Measurements from ENCODE around the gene TRIM75.
"Not testable (repeated sequence)": the region's sequence is repeated elsewhere in the genome, so short reads cannot be mapped to it uniquely, and the experiment has no call there.

Gene TRIM75

DNA sequence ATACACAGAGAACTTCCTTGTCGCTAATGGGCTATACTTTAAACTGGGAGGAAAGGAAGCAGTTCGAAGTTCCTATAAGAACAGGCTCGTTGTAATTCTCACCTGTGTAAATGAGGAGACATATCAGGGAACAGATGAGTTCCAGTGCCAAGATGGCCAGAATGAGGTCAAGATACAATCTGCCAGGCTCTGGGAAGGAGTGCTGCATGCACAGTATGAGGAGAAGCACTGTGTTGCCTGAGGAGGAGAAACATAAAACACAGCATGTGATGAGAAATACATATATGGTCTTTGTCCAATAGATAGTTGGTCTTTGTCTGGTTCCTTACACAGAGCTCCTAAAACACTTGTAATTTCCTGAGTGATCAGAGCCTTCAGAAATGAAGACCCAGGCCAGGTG, 34.7 kb downstream of the TRIM75 start:
- H3K27me3 ChIP-seq (ENCODE audit: low read depth, low read length), result no peaks in the 10 kb centered on the region
- no peak overlapping the region for H3K4me3 ChIP-seq (ENCODE audit: low read length)
- no peaks in the 10 kb centered on the region for H3K4me1 ChIP-seq (ENCODE audit: low read length)
- no peak overlapping the region for H3K27ac ChIP-seq (ENCODE audit: low read length)
- TF ChIP-seq CTCF (IDR thresholded peaks at IDR 0.05; ENCODE audit: low read depth, low read length), result no peak
- no peak for TF ChIP-seq EZH2phosphoT487 (IDR thresholded peaks at IDR 0.05; ENCODE audit: low read depth)
- no peaks in the 10 kb centered on the region for H4K20me1 ChIP-seq (ENCODE audit: insufficient read depth, low read length)
- H2AFZ ChIP-seq (ENCODE audit: low read depth, low read length), result no peak overlapping the region
- H3K9ac ChIP-seq (ENCODE audit: low read length), result no peak overlapping the region
- no peak overlapping the region for H3K4me2 ChIP-seq (ENCODE audit: low read length)
- no peaks in the 10 kb centered on the region for H3K9me3 ChIP-seq (ENCODE audit: insufficient read depth, low read length)
- H3K79me2 ChIP-seq (ENCODE audit: low read length), result no peaks in the 10 kb centered on the region
- peaks cover 42% of the 10 kb centered on the region for H3K36me3 ChIP-seq (replicated peaks; ENCODE audit: low read depth, low read length)

- H3K4me2 ChIP-seq (ENCODE audit: low read length); H3K27me3 ChIP-seq (ENCODE audit: low read depth, low read length); H3K9ac ChIP-seq (ENCODE audit: low read length); H3K4me3 ChIP-seq (ENCODE audit: low read length); H2AFZ ChIP-seq (ENCODE audit: low read depth, low read length); H3K4me1 ChIP-seq (ENCODE audit: low read length); H4K20me1 ChIP-seq (ENCODE audit: insufficient read depth, low read length); H3K27ac ChIP-seq (ENCODE audit: low read length); H3K79me2 ChIP-seq (ENCODE audit: low read length); H3K9me3 ChIP-seq (ENCODE audit: insufficient read depth, low read length): not testable (repeated sequence)
- H3K36me3 ChIP-seq (replicated peaks; ENCODE audit: low read depth, low read length), result peaks cover 31% of the 10 kb centered on the region
Measured at GRCh38 chr4:165092187-165092586, 38.5 kb downstream of the TRIM75 start.

DNA sequence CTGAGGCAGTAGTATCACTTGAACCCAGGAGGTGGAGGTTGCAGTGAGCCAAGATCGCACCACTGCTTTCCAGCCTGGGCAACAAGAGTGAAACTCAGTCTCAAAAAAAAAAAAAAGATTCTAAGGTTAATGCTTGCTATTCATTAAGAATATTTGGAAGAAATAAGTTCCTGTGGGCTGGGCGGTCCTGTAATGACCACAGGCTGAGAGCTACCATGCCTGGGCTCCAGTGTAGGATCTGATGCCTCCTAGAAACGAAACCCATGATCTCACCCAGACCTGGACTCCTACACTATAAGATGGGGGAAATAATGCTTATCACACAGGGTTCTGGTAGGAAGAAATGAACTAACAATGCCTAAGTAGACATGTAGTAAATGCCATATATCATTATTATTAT, 41.2 kb downstream of the TRIM75 start:
- Histone ChIP-seq H4K20me1 (ENCODE audit: insufficient read depth, low read length) (no peaks in the 10 kb centered on the region), H3K27me3 (ENCODE audit: low read depth, low read length) (no peaks in the 10 kb centered on the region), H3K4me3 (ENCODE audit: low read length) (no peak overlapping the region), H3K4me1 (ENCODE audit: low read length) (no peaks in the 10 kb centered on the region), H3K4me2 (ENCODE audit: low read length) (no peak overlapping the region), H3K9me3 (ENCODE audit: insufficient read depth, low read length) (no peaks in the 10 kb centered on the region), H3K27ac (ENCODE audit: low read length) (no peak overlapping the region), H3K9ac (ENCODE audit: low read length) (no peak overlapping the region), H3K36me3 (replicated peaks; ENCODE audit: low read depth, low read length) (peaks cover 26% of the 10 kb centered on the region), H3K79me2 (ENCODE audit: low read length) (no peaks in the 10 kb centered on the region), H2AFZ (ENCODE audit: low read depth, low read length) (no peak overlapping the region)
- TF ChIP-seq CTCF (IDR thresholded peaks at IDR 0.05; ENCODE audit: low read depth, low read length), result no peak

GRCh38 chr4:165095291-165095690, 41.6 kb downstream of the TRIM75 start:
- H4K20me1 ChIP-seq (ENCODE audit: insufficient read depth, low read length), result no peaks in the 10 kb centered on the region
- H3K4me1 ChIP-seq (ENCODE audit: low read length), result no peaks in the 10 kb centered on the region
- H3K27me3 ChIP-seq (ENCODE audit: low read depth, low read length), result no peaks in the 10 kb centered on the region
- H3K36me3 ChIP-seq (replicated peaks; ENCODE audit: low read depth, low read length), result peaks cover 26% of the 10 kb centered on the region
- TF ChIP-seq EZH2phosphoT487 (IDR thresholded peaks at IDR 0.05; ENCODE audit: low read depth) (no peak), CTCF (IDR thresholded peaks at IDR 0.05; ENCODE audit: low read depth, low read length) (no peak)
- H3K9ac ChIP-seq (ENCODE audit: low read length), result no peak overlapping the region
- H3K4me2 ChIP-seq (ENCODE audit: low read length), result no peak overlapping the region
- H3K79me2 ChIP-seq (ENCODE audit: low read length), result no peaks in the 10 kb centered on the region
- H3K27ac ChIP-seq (ENCODE audit: low read length), result no peak overlapping the region
- no peaks in the 10 kb centered on the region for H3K9me3 ChIP-seq (ENCODE audit: insufficient read depth, low read length)
- H3K4me3 ChIP-seq (ENCODE audit: low read length), result no peak overlapping the region
- no peak overlapping the region for H2AFZ ChIP-seq (ENCODE audit: low read depth, low read length)

DNA sequence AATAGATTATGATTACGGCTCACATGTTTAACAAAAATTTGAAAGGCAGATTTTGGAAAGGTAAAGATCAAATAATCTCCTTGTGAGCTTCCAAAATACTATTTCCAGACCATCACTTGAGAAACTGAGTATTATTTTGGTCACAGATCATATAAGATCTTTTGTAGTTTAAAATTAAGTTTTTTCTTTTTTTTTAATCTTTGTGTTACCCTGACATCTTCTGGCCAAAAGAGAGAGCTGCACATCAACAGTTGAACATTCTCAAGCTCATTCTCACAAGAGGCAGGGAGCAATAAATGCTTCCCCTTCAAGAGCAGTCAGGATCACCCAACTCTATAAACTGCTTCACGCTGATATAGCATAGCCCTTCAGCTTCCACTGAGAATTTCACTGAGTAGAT, 43.1 kb downstream of the TRIM75 start:
- Histone ChIP-seq H3K79me2 (ENCODE audit: low read length) (no peaks in the 10 kb centered on the region), H2AFZ (ENCODE audit: low read depth, low read length) (no peak overlapping the region), H3K4me3 (ENCODE audit: low read length) (no peak overlapping the region), H3K27me3 (ENCODE audit: low read depth, low read length) (no peaks in the 10 kb centered on the region), H4K20me1 (ENCODE audit: insufficient read depth, low read length) (no peaks in the 10 kb centered on the region), H3K4me1 (ENCODE audit: low read length) (no peaks in the 10 kb centered on the region), H3K9me3 (ENCODE audit: insufficient read depth, low read length) (no peaks in the 10 kb centered on the region), H3K4me2 (ENCODE audit: low read length) (no peak overlapping the region), H3K36me3 (replicated peaks; ENCODE audit: low read depth, low read length) (peaks cover 31% of the 10 kb centered on the region), H3K27ac (ENCODE audit: low read length) (no peak overlapping the region), H3K9ac (ENCODE audit: low read length) (no peak overlapping the region)
- no peak for TF ChIP-seq EZH2phosphoT487 (IDR thresholded peaks at IDR 0.05; ENCODE audit: low read depth)
- peak; percentile 67 for TF ChIP-seq CTCF (IDR thresholded peaks at IDR 0.05; ENCODE audit: low read depth, low read length)

Data from OCI-LY3 (cell line).